ENCODE data around the gene JAG2.

JAG2 gene

GRCh38 chr14:105172476-105172875 lies 3.9 kb upstream of the JAG2 start:
- H3K4me3 ChIP-seq (ENCODE audit: control insufficient read depth, low read depth, low read length) = no peak overlapping the region
- TF ChIP-seq, protein P1, sequence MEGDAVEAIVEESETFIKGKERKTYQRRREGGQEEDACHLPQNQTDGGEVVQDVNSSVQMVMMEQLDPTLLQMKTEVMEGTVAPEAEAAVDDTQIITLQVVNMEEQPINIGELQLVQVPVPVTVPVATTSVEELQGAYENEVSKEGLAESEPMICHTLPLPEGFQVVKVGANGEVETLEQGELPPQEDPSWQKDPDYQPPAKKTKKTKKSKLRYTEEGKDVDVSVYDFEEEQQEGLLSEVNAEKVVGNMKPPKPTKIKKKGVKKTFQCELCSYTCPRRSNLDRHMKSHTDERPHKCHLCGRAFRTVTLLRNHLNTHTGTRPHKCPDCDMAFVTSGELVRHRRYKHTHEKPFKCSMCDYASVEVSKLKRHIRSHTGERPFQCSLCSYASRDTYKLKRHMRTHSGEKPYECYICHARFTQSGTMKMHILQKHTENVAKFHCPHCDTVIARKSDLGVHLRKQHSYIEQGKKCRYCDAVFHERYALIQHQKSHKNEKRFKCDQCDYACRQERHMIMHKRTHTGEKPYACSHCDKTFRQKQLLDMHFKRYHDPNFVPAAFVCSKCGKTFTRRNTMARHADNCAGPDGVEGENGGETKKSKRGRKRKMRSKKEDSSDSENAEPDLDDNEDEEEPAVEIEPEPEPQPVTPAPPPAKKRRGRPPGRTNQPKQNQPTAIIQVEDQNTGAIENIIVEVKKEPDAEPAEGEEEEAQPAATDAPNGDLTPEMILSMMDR (IDR thresholded peaks at IDR 0.05; ENCODE audit: control insufficient read depth, insufficient read depth, low read depth, low read length, missing control alignments) = no peak
- no peak for DNase-seq (ENCODE audit: low read depth)

GRCh38 chr14:105171004-105171673 lies 2.6 kb upstream of the JAG2 start:
- TF ChIP-seq, protein P1 (IDR thresholded peaks at IDR 0.05; ENCODE audit: control insufficient read depth, insufficient read depth, low read depth, low read length, missing control alignments) = no peak
- no peak for DNase-seq (ENCODE audit: low read depth)
- H3K4me3 ChIP-seq (ENCODE audit: control insufficient read depth, low read depth, low read length) = no peak overlapping the region

DNA sequence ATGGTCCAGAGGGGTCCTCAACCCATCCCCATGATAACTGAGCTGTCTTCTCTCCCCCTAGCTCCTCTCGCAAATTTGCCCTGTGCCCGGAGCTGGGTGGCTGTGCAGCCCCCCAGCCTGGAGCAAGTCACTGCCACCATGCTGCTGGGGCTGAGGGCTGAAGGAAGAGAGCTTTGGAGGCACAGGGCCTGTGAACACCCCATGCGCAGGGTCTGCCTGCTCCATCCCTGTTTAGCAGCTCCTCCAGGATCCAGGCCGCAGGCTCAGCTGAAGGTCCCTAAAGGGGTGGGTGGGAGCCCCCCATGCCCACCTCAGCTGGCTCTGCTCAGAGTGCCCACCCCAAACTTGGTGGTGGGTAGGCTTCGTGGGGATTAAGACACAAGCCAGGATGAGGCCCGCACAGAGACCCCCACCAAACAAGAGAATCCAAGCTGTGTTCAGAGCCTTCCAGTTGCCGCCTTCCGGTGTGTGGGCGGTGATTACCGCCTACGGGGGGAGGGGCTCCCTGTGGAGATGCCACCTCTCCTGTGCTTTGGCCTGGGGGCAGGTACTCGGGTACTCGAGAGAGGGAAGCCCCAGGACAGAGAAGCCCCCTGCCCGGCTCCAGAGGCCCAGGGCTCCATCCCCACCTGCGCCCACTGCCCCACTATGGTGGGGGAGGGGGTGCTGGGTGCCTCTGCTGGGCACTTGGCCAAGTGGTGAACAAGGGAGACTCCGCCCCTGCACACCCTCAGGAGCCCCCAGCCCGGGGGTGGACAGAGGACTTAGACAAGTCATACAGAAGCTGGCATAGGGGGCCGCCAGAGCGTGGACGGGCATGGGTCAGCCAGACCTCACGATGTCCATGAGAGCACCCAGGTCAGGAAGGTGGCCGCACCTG lies 1.4 kb upstream of the JAG2 start:
- TF ChIP-seq, protein P1 (IDR thresholded peaks at IDR 0.05; ENCODE audit: control insufficient read depth, insufficient read depth, low read depth, low read length, missing control alignments) = no peak
- no peak for DNase-seq (ENCODE audit: low read depth)
- H3K4me3 ChIP-seq (ENCODE audit: control insufficient read depth, low read depth, low read length) = no peak overlapping the region

DNA sequence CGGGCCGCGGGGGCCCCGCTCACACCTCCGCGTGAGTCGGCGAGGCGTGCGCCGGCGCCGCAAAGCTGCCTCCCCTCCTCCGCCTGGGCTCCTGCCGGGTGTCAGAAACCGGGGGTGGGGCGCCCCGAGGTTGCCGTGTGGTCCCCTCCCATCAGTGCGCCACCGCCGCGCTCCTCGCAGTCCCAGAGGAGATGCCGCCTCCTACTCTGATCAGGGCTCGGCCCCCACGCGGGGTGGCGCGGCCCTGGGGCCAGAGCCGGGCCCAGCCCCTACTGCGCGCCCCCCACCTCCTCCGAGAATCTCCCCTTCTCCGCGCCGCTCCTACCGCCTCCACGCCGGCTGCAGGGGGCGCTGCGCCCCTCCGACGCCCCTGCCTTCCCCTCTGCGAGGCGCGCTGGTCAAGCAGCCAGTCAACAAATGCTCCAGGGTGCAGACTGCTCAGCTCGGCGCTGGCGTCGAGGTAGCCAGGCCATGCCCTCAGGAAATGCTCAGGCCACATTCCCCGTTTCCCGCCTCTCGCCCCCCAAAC lies 467 bp upstream of the JAG2 start:
- DNase-seq (ENCODE audit: low read depth) = no peak
- no peak overlapping the region for H3K4me3 ChIP-seq (ENCODE audit: control insufficient read depth, low read depth, low read length)
- TF ChIP-seq, protein P1 (IDR thresholded peaks at IDR 0.05; ENCODE audit: control insufficient read depth, insufficient read depth, low read depth, low read length, missing control alignments) = peak; percentile 24

DNA sequence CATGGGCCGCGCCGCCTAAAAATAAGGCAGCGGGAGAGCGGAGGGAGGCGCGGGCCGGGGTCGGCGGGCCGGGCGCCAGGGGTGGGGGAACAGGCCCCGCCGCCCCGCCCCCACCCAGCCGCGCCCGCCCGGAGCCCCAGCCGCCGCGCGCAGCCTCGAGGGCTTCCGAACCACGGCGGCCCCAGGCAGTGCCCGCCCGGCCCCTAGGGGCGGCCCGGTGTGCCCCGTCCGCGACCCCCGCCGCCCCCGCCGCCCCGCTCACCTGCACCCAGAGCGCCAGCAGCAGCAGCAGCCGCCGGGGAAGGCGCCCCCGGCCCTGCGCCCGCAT lies 519 bp downstream of the JAG2 start:
- no peak for DNase-seq (ENCODE audit: low read depth)
- no peak overlapping the region for H3K4me3 ChIP-seq (ENCODE audit: control insufficient read depth, low read depth, low read length)
- TF ChIP-seq, protein P1 (IDR thresholded peaks at IDR 0.05; ENCODE audit: control insufficient read depth, insufficient read depth, low read depth, low read length, missing control alignments) = no peak

GRCh38 chr14:105167303-105168092 lies 1.1 kb downstream of the JAG2 start:
- TF ChIP-seq, protein P1 (IDR thresholded peaks at IDR 0.05; ENCODE audit: control insufficient read depth, insufficient read depth, low read depth, low read length, missing control alignments) = no peak
- DNase-seq (ENCODE audit: low read depth) = no peak
- H3K4me3 ChIP-seq (ENCODE audit: control insufficient read depth, low read depth, low read length) = no peak overlapping the region

All from AG09309 (cell line).